ENCODE measurements around the gene STXBP4. TPM values are rescaled to one million over a fixed set of nuclear protein-coding genes. Genes with fewer than 3 reads are reported as not detected.

Gene STXBP4
- total and polyA plus RNA-seq, 8 donors, result 0.68 to 65.3 (median 6.0) TPM

GRCh38 chr17:54937018-54937417 is 31.5 kb upstream of the STXBP4 start:
- TF ChIP-seq POLR2A (IDR thresholded peaks at IDR 0.05) (no peak), EP300 (IDR thresholded peaks at IDR 0.05) (no peak), POLR2AphosphoS5 (IDR thresholded peaks at IDR 0.05) (no peak), CTCF (IDR thresholded peaks at IDR 0.05) (no peak)

GRCh38 chr17:54937426-54937825 is 31.1 kb upstream of the STXBP4 start:
- no peaks in the 10 kb centered on the region for H3K27me3 ChIP-seq
- no peak overlapping the region for H3K27ac ChIP-seq
- peaks cover 0 to 77% (median 72%) of the 10 kb centered on the region in 4 donors for H3K36me3 ChIP-seq
- H3K4me3 ChIP-seq, result no peak overlapping the region
- intact Hi-C loops (cut with DNase I; ENCODE audit: low total_unique reads), result no loop called here
- no peaks in the 10 kb centered on the region for H3K4me1 ChIP-seq
- no peaks in the 10 kb centered on the region for H3K9me3 ChIP-seq
- WGBS, 5 donors, result 85 to 100% (median 98%) methylated on average over 1 of the region's 1 CpG
- DNase-seq, result no peak
- TF ChIP-seq EP300 (IDR thresholded peaks at IDR 0.05), result no peak
- no peak for TF ChIP-seq POLR2AphosphoS5 (IDR thresholded peaks at IDR 0.05)
- TF ChIP-seq CTCF (IDR thresholded peaks at IDR 0.05), result no peak
- TF ChIP-seq POLR2A (IDR thresholded peaks at IDR 0.05), result no peak

More at GRCh38 chr17:54937018-54937417, 31.5 kb upstream of the STXBP4 start:
- Histone ChIP-seq H3K27me3 (no peaks in the 10 kb centered on the region), H3K4me1 (no peaks in the 10 kb centered on the region), H3K9me3 (no peaks in the 10 kb centered on the region), H3K4me3 (no peak overlapping the region), H3K27ac (no peak overlapping the region), H3K36me3 (peaks cover 0 to 81% (median 75%) of the 10 kb centered on the region in 4 donors)
- 68 to 77% (median 73%) methylated on average over 5 of the region's 5 CpGs for WGBS, 5 donors
- DNase-seq, result no peak
- intact Hi-C loops (cut with DNase I; ENCODE audit: low total_unique reads), result no loop called here

- WGBS, 5 donors, result 56 to 93% (median 59%) methylated on average over 1 of the region's 1 CpG
- H3K4me3 ChIP-seq, result no peak overlapping the region
- no peak for DNase-seq
- no peaks in the 10 kb centered on the region for H3K4me1 ChIP-seq
- intact Hi-C loops (cut with DNase I; ENCODE audit: low total_unique reads), result no loop called here
- no peaks in the 10 kb centered on the region for H3K27me3 ChIP-seq
- TF ChIP-seq POLR2AphosphoS5 (IDR thresholded peaks at IDR 0.05), result no peak
- TF ChIP-seq POLR2A (IDR thresholded peaks at IDR 0.05), result no peak
- no peaks in the 10 kb centered on the region for H3K9me3 ChIP-seq
- peaks cover 0 to 41% (median 37%) of the 10 kb centered on the region in 4 donors for H3K36me3 ChIP-seq
- no peak overlapping the region for H3K27ac ChIP-seq
Observed at GRCh38 chr17:54941285-54941684, 27.3 kb upstream of the STXBP4 start.

- Histone ChIP-seq H3K36me3 (peaks cover 0 to 28% (median 23%) of the 10 kb centered on the region in 4 donors), H3K9me3 (no peaks in the 10 kb centered on the region), H3K4me3 (no peak overlapping the region), H3K27ac (no peak overlapping the region), H3K27me3 (no peaks in the 10 kb centered on the region), H3K4me1 (peaks cover 0 to 5% (median 0%) of the 10 kb centered on the region in 4 donors)
- intact Hi-C loops (cut with DNase I; ENCODE audit: low total_unique reads), result no loop called here
- WGBS, 5 donors, result 67 to 89% (median 74%) methylated on average over 1 of the region's 1 CpG
- TF ChIP-seq POLR2AphosphoS5 (IDR thresholded peaks at IDR 0.05) (no peak), POLR2A (IDR thresholded peaks at IDR 0.05) (no peak), EP300 (IDR thresholded peaks at IDR 0.05) (no peak), CTCF (IDR thresholded peaks at IDR 0.05) (no peak)
- DNase-seq, result no peak
Observed at GRCh38 chr17:54944796-54945195, 23.8 kb upstream of the STXBP4 start.

GRCh38 chr17:54945231-54945630 is 23.3 kb upstream of the STXBP4 start:
- TF ChIP-seq POLR2A (IDR thresholded peaks at IDR 0.05) (no peak), EP300 (IDR thresholded peaks at IDR 0.05) (no peak), CTCF (IDR thresholded peaks at IDR 0.05) (no peak), POLR2AphosphoS5 (IDR thresholded peaks at IDR 0.05) (no peak)
- no peak for DNase-seq
- intact Hi-C loops (cut with DNase I; ENCODE audit: low total_unique reads), result no loop called here

More at GRCh38 chr17:54945231-54945630, 23.3 kb upstream of the STXBP4 start:
- peaks cover 0 to 28% (median 25%) of the 10 kb centered on the region in 4 donors for H3K36me3 ChIP-seq
- WGBS, 5 donors, result 52 to 69% (median 60%) methylated on average over 1 of the region's 1 CpG
- H3K4me1 ChIP-seq, result peaks cover 0 to 5% (median 0%) of the 10 kb centered on the region in 4 donors
- H3K9me3 ChIP-seq, result no peaks in the 10 kb centered on the region
- H3K27ac ChIP-seq, result no peak overlapping the region
- no peaks in the 10 kb centered on the region for H3K27me3 ChIP-seq
- no peak overlapping the region for H3K4me3 ChIP-seq
